Measurements from ENCODE around the gene EPS8L2. TPM values are rescaled to one million over a fixed set of nuclear protein-coding genes. Genes with fewer than 3 reads are reported as not detected.
A peak's percentile ranks its signal among the peaks of the same experiment; 100 is the strongest.

Gene EPS8L2
- total and polyA plus RNA-seq, 10 of the 15 experiments (the other 5 are each of a cell fraction or from before 2014, with no cell fraction given), result 0.76 to 20.0 (median 9.7) TPM

GRCh38 chr11:761526-762108 lies 55.6 kb downstream of the EPS8L2 start:
- no TSS peak for BruUV-seq (replicated peaks)
- Histone ChIP-seq H3K79me2 (ENCODE audit: control insufficient read depth, insufficient read depth, low read length) (no peaks in the 10 kb centered on the region), H3K4me3 (no peak overlapping the region), H3K4me1 (ENCODE audit: control insufficient read depth, insufficient read depth, low read length) (no peaks in the 10 kb centered on the region), H3K27me3 (replicated peaks in 1 of 2; ENCODE audit: control insufficient read depth in 2 of 2, insufficient read depth in 2 of 2, low read length in 1 of 2) (no peaks in the 10 kb centered on the region), H3K9me3 (replicated peaks; ENCODE audit: control insufficient read depth, insufficient read depth, low read length) (no peaks in the 10 kb centered on the region), H2AFZ (ENCODE audit: control insufficient read depth, low read depth, low read length) (no peak overlapping the region), H3K4me2 (ENCODE audit: control insufficient read depth, insufficient read depth) (no peak overlapping the region), H3K9ac (ENCODE audit: control insufficient read depth, insufficient read depth, low read length) (no peak overlapping the region), H3K27ac (ENCODE audit: control insufficient read depth, insufficient read depth) (no peak overlapping the region), H3K36me3 (ENCODE audit: control insufficient read depth in 2 of 2, insufficient read depth in 2 of 2, low read length in 1 of 2) (peaks cover 36 to 37% of the 10 kb centered on the region in 2 experiments; a peak in 3 of 4 replicates), H4K20me1 (ENCODE audit: control insufficient read depth, insufficient read depth) (no peaks in the 10 kb centered on the region)
- WGBS (ENCODE audit: insufficient coverage, insufficient replicate concordance, low lambda C conversion rate, missing lambda C conversion rate), result 96% methylated on average over 8 of the region's 8 CpGs
- ChIA-PET SMC1A (ENCODE audit: uncharacterized antibody, unreplicated experiment) (no interaction called here), CTCF (no interaction called here), POLR2A (no interaction called here), RAD21 (ENCODE audit: unreplicated experiment) (no interaction called here)
- FAIRE-seq (no peak), ATAC-seq (no peak), DNase-seq (ENCODE audit: low read depth, low spot score) (no peak)
- intact Hi-C loops (cut with micrococcal nuclease; ENCODE audit: unreplicated experiment), result no loop called here
- in situ Hi-C loops (cut with MboI), result no loop called here
- peak; percentile 35; the same call in 1 of the 2 replicates for TF ChIP-seq POLR2A (IDR thresholded peaks at IDR 0.05; ENCODE audit: low read depth, low read length)
- no peak for TF ChIP-seq BACH1 (IDR thresholded peaks at IDR 0.05; ENCODE audit: borderline replicate concordance)

GRCh38 chr11:762421-763072 lies 56.5 kb downstream of the EPS8L2 start:
- Histone ChIP-seq H4K20me1 (ENCODE audit: control insufficient read depth, insufficient read depth) (no peaks in the 10 kb centered on the region), H3K4me3 (no peak overlapping the region), H2AFZ (ENCODE audit: control insufficient read depth, low read depth, low read length) (no peak overlapping the region), H3K4me1 (ENCODE audit: control insufficient read depth, insufficient read depth, low read length) (no peaks in the 10 kb centered on the region), H3K4me2 (ENCODE audit: control insufficient read depth, insufficient read depth) (no peak overlapping the region), H3K27me3 (replicated peaks in 1 of 2; ENCODE audit: control insufficient read depth in 2 of 2, insufficient read depth in 2 of 2, low read length in 1 of 2) (no peaks in the 10 kb centered on the region), H3K79me2 (ENCODE audit: control insufficient read depth, insufficient read depth, low read length) (no peaks in the 10 kb centered on the region), H3K9ac (ENCODE audit: control insufficient read depth, insufficient read depth, low read length) (no peak overlapping the region), H3K27ac (ENCODE audit: control insufficient read depth, insufficient read depth) (no peak overlapping the region), H3K9me3 (replicated peaks; ENCODE audit: control insufficient read depth, insufficient read depth, low read length) (no peaks in the 10 kb centered on the region), H3K36me3 (ENCODE audit: control insufficient read depth in 2 of 2, insufficient read depth in 2 of 2, low read length in 1 of 2) (peaks cover 29 to 42% of the 10 kb centered on the region in 2 experiments; a peak in 3 of 4 replicates)
- intact Hi-C loops (cut with micrococcal nuclease; ENCODE audit: unreplicated experiment) (no loop called here), in situ Hi-C loops (cut with MboI) (no loop called here)
- FAIRE-seq, result no peak
- POLR2A ChIA-PET, result no interaction called here
- CTCF ChIA-PET, result no interaction called here
- 54% methylated on average over 10 of the region's 10 CpGs for WGBS (ENCODE audit: insufficient coverage, insufficient replicate concordance, low lambda C conversion rate, missing lambda C conversion rate)
- SMC1A ChIA-PET (ENCODE audit: uncharacterized antibody, unreplicated experiment), result no interaction called here
- no peak for DNase-seq (ENCODE audit: low read depth, low spot score)
- RAD21 ChIA-PET (ENCODE audit: unreplicated experiment), result no interaction called here
- TF ChIP-seq MTA3 (IDR thresholded peaks at IDR 0.05; ENCODE audit: borderline replicate concordance, low read length) (no peak), CTCF (IDR thresholded peaks at IDR 0.05 in 2 of 3, conservative IDR thresholded peaks at IDR 0.05 in 1 of 3; ENCODE audit: control insufficient read depth in 2 of 3, extremely low read depth in 1 of 3, insufficient read depth in 1 of 3, low read depth in 3 of 3, low read length in 3 of 3) (peak in 2 of 3 experiments; percentile 20 to 38; a peak in 2 of 6 replicates), POLR2A (IDR thresholded peaks at IDR 0.05; ENCODE audit: low read depth, low read length) (peak; percentile 70)
- BruUV-seq (replicated peaks), result no TSS peak
- peak; percentile 62 for ATAC-seq

Measured in GM12878 (cell line).